Skin epidermis (tissue), 12 donors: ENCODE measurements around the gene MRC2.
"Not testable (repeated sequence)": the region's sequence is repeated elsewhere in the genome, so short reads cannot be mapped to it uniquely, and the experiment has no call there.

ENCODE experiments used
- H3K27ac ChIP-seq, 21 experiments: fragments of 200-600 bp; sonication (generic) in 11 of 21; one replicate each; pipeline ENCODE4 v1.5.0; 2020; ENCODE audit warnings: mild to moderate bottlenecking in 3 of 21, inconsistent platforms in 2 of 21, moderate library complexity in 2 of 21
- H3K4me3 ChIP-seq, 7 experiments: fragments of 200-600 bp; sonication (generic) in 2 of 7; one replicate each; pipeline ENCODE4 v1.5.0; 2020; ENCODE audit warnings: inconsistent platforms in 2 of 7, mild to moderate bottlenecking in 2 of 7, moderate library complexity in 1 of 7

The MRC2 gene

DNA sequence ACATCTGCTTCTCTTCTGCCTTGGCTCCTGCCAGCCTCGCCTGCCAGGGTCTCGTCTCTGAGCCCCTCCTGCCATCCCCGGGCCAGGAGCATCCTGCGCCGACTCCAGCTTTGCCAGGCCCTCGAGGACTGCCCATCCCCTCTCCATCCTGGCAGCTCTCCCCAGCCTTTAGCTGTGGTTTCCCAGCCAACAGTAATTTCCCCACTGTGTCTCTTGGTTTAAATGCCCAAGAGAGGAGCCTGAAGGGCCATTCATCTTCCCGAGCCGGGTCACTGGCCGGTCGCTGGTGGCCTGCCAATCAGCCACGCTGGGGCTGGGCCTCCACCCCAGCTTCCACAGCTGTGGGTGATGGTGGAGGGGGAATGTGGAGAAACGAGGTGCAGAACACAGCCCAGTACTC is 47.8 kb downstream of the MRC2 start:
- H3K4me3 ChIP-seq = no peak overlapping the region
- peak overlapping the region in 4 of 21 experiments; percentile 3 to 31 (median 22) for H3K27ac ChIP-seq

DNA sequence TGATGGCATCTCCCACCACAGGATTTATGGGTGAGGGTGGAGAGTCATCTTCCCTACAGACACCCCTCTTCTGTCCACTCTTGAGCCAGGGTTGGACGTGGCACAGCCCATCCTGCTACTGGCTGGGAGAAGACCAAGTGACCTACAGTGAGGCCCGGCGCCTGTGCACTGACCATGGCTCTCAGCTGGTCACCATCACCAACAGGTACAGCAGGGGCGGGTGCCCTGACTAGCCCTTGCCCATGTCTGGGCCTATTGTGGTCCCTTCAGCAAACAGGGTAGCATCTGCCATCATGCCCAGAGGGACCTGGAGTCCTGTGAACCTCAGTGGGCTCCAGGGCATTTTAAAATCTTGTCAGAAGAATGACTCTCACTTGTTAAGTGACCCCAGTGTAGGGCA is 48.2 kb downstream of the MRC2 start:
- Histone ChIP-seq H3K27ac (peak overlapping the region in 1 of 21 experiments; percentile 31), H3K4me3 (no peak overlapping the region)

DNA sequence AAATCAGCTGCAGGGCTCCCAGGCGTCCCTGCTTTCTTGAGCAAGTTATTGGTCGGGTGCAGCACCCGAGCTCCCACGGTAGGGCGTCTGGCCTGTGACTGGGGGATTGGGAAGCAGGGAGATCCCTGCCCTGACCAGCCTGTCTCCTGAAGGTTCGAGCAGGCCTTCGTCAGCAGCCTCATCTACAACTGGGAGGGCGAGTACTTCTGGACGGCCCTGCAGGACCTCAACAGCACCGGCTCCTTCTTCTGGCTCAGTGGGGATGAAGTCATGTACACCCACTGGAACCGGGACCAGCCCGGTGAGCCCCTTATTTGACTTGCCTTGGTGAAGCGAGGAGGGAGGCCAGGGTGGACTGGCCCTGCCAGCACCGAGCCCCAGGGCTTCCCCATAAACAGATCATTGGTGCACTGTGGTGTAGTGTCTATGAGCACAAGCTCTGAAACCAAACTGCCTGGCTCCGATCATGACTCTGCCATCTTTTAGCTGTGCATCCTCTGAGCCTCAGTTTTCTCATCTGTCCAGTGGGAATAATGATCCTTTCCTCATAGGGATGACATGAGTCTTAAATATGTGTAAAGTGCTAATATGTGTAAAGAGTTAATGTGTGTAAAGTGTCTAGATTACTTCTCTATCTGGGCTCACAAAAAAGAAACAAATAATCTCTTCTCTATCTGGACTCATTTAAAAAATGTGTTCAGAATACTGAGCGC is 48.9 kb downstream of the MRC2 start:
- Histone ChIP-seq H3K27ac (peak overlapping the region in 1 of 21 experiments; percentile 55), H3K4me3 (no peak overlapping the region)

DNA sequence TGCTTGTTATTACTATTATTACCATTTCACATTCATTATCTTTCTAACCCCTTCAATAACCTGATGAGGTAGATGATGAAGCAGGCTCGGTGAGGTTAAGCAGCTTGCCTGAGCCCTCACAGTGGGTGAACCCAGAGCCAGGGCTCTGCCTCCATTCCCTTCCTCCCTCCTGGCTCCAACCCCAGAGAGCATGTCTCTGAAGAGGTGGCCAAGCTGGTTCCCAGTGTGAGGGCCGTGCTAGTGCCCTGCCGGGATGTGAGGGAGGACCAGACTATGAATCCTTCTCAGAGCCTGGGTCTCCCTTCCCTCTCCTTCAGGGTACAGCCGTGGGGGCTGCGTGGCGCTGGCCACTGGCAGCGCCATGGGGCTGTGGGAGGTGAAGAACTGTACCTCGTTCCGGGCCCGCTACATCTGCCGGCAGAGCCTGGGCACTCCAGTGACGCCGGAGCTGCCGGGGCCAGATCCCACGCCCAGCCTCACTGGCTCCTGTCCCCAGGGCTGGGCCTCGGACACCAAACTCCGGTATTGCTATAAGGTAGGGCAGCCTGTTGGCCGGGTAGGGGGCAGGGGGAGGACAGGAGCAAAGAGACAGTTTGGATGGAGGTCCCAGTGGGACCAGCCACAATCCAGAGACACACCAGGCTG is 49.6 kb downstream of the MRC2 start:
- Histone ChIP-seq H3K4me3 (no peak overlapping the region), H3K27ac (peak overlapping the region in 1 of 21 experiments; percentile 55)

DNA sequence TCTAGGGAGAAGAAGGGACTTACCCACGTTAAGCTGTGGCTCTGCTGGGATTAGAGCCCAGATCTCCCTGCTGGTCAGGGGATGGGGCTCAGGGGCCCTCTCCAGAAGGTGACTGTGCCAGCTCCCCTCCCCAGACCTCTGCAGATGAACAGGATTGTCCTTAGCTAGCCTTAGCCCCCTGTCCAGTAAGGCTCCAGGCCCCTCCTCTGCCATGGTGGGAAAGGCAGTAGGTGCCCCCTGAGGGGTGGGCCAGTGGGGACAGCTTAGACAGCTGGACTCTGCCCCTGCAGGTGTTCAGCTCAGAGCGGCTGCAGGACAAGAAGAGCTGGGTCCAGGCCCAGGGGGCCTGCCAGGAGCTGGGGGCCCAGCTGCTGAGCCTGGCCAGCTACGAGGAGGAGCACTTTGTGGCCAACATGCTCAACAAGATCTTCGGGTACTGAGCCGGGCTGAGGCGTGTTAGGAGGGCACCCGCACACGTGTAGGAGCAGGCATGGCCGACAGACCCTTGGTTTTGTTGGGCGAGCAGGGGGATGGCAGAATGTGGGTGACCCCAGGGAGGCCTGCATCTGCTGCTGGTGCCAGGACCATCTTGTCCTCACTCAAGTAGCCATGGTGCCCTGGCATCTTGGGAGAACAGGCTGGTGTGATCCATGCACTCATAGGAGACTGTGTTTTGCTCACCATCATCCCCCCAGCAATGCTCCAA is 50.9 kb downstream of the MRC2 start:
- Histone ChIP-seq H3K27ac (no peak overlapping the region), H3K4me3 (no peak overlapping the region)

DNA sequence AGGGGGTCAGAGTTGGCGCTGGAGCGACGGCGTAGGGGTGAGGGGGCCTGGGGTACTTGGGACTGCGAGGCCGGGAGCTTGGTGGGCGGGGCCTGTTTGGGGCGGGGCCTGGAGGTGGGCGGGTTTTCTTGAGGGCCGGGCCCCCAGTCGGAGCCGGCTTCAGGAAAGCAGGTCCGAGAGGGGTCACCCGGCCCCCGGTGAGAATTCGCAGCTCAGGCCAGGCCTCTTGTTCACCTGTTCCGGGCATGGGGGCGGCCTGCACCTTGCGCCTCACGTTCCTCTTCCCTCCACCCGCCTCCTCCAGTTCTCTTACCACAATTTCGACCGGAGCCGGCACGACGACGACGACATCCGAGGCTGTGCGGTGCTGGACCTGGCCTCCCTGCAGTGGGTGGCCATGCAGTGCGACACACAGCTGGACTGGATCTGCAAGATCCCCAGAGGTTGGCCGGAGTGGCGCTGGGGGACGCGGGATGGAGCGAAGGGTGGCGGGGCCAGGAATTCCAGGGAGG is 52.5 kb downstream of the MRC2 start:
- H3K4me3 ChIP-seq = no peak overlapping the region
- H3K27ac ChIP-seq = peak overlapping the region in 2 of 21 experiments; percentile 39 to 42

DNA sequence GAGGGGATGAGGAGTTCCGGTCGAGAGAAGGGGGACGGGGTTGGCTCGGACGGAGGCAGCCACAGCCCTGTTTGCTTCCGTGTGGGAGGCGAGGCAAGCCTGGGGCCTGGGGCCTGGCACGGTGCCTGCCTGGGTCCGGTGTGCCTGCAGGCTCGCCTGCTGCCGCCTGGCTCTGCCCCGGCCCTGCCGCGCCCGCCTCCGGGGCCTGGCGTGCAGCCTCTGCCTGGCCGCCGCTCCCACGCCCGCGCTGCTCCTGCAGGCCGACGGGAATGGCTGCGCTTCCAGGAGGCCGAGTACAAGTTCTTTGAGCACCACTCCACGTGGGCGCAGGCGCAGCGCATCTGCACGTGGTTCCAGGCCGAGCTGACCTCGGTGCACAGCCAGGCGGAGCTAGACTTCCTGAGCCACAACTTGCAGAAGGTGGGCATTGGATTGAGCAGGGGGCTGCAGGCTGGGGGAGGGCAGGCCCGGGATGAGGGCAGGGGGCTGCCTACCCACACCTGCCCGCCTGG is 53.1 kb downstream of the MRC2 start:
- no peak overlapping the region for H3K4me3 ChIP-seq
- H3K27ac ChIP-seq = peak overlapping the region in 5 of 21 experiments; percentile 4 to 42 (median 39)

DNA sequence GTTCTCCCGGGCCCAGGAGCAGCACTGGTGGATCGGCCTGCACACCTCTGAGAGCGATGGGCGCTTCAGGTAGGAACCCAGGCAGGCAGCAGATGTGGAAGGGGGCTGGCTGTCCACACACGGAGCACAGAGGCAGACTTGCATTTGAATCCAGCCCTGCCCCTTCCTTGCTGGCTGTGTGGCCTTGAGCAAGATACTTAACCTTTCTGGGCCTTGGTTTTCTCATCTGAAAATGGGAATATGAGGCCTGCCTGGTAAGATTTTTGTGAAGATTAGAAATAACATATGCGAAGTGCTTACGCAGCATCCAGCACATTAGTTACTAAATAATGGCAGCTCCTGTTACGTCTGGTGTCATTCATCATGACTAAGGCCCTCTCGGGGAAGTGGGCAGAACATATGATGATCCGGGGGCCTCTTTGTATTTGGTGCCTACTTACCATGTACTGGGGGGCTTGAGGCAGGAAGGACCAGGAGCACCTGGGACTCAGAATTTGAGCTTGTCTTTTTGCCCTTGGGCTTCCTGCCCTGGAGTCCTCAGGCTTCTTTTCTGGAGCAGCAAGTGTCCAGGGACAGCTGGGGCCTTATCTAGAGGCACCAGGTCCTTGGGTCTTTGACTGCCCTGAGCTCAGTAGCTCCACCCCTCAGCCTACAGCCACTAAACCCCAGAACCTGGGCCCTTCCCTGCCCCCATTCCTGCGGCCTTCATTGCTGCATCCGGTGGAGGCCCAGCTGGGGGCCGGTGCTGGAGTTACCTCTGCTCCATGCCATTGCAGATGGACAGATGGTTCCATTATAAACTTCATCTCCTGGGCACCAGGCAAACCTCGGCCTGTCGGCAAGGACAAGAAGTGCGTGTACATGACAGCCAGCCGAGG is 53.8 kb downstream of the MRC2 start:
- Histone ChIP-seq H3K27ac (peak overlapping the region in 6 of 21 experiments; percentile 16 to 55 (median 54)), H3K4me3 (no peak overlapping the region)

DNA sequence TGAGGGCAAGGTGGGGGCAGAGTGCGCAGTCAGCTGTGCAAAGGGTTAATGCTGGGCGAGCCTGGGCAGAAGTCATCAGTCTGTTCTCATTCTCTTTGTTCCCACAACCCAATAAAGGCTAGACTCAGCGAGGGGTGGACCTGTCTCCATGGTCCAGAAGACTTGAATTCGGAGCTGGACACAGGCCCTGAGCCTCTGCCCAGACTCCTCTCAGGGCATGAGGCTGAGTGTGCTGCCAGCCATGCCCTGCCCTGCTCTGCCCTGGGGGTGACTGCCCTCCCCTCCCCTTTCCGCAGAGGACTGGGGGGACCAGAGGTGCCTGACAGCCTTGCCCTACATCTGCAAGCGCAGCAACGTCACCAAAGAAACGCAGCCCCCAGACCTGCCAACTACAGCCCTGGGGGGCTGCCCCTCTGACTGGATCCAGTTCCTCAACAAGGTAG is 54.5 kb downstream of the MRC2 start:
- Histone ChIP-seq H3K4me3 (no peak overlapping the region), H3K27ac (peak overlapping the region in 7 of 21 experiments; percentile 23 to 55 (median 53))

DNA sequence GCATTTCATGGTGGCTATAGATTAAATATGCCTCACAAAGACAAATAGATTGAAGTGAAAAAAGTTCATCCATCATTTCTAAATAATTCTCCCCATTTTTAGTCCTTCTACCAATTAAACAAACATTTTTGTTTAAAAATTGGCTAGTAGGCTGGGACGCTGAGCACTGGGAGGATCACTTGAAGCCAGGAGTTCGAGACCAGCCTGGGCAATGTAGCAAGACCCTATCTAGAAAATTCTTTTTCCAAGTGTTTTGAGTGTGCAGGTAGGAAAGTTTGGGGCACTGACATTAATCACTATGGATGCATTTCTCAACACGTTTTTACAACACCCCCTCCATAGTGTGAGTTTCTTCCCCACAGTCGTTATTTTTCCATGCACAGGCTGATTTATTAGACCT is 56.7 kb downstream of the MRC2 start:
- no peak overlapping the region for H3K27ac ChIP-seq
- H3K4me3 ChIP-seq = no peak overlapping the region

DNA sequence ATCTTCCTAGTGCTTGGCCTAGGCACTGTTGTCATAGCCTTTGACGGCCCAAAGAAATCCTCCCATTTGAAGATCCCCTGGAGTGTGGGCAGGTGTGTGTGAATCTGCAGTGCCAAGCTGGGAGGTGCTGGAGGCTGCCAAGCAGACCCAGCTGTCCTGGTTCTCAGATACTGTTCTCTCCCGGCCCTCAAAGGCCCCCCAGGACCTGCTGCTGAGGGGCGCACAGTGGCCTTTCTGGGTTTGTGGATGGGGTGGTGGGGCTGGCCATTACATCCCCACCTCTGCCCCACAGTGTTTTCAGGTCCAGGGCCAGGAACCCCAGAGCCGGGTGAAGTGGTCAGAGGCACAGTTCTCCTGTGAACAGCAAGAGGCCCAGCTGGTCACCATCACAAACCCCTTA is 60.5 kb downstream of the MRC2 start:
- no peak overlapping the region for H3K4me3 ChIP-seq
- H3K27ac ChIP-seq = no peak overlapping the region

DNA sequence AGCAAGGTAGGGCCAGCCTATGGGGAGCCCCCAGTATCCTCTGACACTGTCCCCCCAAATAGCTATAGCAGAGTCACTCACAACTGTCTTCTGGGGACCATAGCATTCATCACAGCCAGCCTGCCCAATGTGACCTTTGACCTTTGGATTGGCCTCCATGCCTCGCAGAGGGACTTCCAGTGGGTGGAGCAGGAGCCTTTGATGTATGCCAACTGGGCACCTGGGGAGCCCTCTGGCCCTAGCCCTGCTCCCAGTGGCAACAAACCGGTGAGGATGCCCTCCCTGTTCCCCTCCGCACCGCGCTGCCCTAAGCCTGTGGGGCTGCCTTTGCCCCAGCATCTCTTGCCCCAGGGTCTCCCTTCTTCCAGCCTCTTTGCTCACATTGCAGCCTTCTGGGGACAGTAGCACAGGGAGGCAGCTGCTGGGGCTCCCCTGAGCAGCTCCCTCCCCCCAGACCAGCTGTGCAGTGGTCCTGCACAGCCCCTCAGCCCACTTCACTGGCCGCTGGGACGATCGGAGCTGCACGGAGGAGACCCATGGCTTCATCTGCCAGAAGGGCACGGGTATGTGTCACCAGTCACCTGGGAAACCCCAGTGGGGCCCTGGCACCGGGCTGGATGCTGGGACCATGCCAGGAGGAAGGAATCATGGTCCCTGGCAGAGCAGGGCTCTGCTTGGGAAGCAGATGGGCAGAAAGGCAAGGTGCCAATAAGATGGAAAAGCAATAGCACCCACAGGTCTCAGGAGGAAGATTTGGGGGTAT is 61.1 kb downstream of the MRC2 start:
- Histone ChIP-seq H3K4me3 (no peak overlapping the region), H3K27ac (no peak overlapping the region)

DNA sequence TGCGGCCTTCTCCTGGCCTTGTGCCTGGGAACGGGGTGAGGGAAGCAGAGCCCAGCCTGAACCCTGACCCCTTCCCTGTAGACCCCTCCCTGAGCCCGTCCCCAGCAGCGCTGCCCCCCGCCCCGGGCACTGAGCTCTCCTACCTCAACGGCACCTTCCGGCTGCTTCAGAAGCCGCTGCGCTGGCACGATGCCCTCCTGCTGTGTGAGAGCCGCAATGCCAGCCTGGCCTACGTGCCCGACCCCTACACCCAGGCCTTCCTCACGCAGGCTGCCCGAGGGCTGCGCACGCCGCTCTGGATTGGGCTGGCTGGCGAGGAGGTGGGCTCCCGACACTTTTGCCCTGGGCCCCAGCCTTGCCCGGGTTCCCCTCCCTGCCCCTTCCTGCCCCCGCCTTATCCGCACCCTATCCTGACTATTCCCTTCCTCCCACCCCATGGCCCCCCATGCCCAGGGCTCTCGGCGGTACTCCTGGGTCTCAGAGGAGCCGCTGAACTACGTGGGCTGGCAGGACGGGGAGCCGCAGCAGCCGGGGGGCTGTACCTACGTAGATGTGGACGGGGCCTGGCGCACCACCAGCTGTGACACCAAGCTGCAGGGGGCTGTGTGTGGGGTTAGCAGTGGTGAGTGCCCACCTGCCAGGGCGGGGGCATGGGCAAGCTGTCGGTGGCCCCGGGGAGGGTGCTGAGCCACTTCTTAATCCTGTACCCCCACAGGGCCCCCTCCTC is 62.1 kb downstream of the MRC2 start:
- peak overlapping the region in 1 of 21 experiments; percentile 19 for H3K27ac ChIP-seq
- H3K4me3 ChIP-seq = no peak overlapping the region

DNA sequence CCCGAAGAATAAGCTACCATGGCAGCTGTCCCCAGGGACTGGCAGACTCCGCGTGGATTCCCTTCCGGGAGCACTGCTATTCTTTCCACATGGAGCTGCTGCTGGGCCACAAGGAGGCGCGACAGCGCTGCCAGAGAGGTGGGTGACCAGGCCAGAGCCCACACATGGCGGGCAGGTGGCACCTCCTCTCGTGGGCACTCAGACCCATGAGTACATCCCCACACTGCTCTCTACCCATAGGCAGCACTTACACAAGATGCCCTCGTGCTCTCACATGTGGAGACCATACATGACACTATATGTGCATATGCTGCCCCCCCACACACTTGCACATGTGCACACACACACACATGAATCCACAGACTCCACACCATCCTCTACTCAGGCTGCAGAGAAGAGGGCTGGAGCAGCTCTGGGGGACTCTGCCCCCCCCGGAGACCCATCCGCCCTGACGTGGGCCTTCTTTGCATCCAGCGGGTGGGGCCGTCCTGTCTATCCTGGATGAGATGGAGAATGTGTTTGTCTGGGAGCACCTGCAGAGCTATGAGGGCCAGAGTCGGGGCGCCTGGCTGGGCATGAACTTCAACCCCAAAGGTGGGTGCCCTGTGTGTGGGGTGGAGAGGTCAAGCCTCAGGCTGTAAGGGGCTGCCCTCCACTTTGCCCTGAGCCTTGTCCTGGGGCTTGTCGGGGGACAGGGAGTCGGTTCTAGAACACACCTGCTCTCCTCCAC is 62.9 kb downstream of the MRC2 start:
- Histone ChIP-seq H3K27ac (no peak overlapping the region), H3K4me3 (no peak overlapping the region)

DNA sequence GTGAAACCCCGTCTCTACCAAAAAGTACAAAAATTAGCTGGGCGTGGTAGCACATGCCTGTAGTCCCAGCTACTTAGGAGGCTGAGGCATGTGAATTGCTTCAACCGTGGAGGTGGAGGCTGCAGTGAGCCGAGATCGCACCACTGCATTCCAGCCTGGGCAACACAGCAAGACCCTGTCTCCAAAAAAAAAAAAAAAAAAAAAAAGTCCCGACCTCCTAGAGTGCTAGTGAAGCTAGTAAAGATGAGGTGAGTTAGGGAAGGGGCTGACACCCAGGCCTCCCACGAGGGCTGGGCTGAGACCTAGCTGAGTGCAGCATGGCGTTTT is 64.1 kb downstream of the MRC2 start:
- H3K27ac ChIP-seq, H3K4me3 ChIP-seq: not testable (repeated sequence)

DNA sequence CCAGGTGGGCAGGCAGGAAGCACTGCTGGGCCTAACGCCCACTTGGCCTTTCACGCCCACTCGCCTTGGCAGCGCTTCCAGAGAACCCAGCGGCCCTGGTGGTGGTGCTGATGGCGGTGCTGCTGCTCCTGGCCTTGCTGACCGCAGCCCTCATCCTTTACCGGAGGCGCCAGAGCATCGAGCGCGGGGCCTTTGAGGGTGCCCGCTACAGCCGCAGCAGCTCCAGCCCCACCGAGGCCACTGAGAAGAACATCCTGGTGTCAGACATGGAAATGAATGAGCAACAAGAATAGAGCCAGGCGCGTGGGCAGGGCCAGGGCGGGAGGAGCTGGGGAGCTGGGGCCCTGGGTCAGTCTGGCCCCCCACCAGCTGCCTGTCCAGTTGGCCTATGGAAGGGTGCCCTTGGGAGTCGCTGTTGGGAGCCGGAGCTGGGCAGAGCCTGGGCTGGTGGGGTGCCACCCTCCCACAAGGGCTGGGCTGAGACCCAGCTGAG is 64.7 kb downstream of the MRC2 start:
- Histone ChIP-seq H3K27ac (peak overlapping the region in 1 of 21 experiments; percentile 16), H3K4me3 (no peak overlapping the region)

DNA sequence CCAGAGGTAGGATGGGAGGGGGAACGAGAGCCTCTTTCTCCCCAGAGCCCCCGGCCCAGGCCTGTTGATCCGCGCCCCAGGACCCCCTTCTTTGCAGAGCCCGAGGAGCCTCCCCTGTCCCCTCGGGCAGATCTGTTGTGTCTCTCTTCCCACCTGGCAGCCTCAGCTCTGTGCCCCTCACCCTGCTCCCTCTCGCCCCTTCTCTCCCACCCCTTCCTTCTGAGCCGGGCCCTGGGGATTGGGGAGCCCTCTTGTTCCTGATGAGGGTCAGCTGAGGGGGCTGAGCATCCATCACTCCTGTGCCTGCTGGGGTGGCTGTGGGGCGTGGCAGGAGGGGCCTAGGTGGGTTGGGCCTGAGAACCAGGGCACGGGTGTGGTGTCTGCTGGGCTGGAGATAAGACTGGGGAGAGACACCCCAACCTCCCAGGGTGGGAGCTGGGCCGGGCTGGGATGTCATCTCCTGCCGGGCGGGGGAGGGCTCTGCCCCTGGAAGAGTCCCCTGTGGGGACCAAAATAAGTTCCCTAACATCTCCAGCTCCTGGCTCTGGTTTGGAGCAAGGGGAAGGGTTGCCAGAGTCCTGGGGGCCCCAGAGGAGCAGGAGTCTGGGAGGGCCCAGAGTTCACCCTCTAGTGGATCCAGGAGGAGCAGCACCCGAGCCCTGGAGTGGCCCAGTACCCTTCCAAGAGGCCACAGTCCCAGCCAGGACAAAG is 65.4 kb downstream of the MRC2 start:
- Histone ChIP-seq H3K4me3 (no peak overlapping the region), H3K27ac (peak overlapping the region in 7 of 21 experiments; percentile 5 to 54 (median 30))
